GM18868 (cell line): ENCODE results near the gene KCNMA1.
"Not testable (repeated sequence)": the region's sequence is repeated elsewhere in the genome, so short reads cannot be mapped to it uniquely, and the experiment has no call there.

ENCODE experiments used
- ATAC-seq: cut with Tn5 transposase; IDR thresholded peaks from one replicate; pipeline ENCODE4 v1.9.1; 2021; ENCODE audit warnings: mild to moderate bottlenecking, moderate library complexity; ENCODE audit not compliant: unreplicated experiment

KCNMA1 gene

DNA sequence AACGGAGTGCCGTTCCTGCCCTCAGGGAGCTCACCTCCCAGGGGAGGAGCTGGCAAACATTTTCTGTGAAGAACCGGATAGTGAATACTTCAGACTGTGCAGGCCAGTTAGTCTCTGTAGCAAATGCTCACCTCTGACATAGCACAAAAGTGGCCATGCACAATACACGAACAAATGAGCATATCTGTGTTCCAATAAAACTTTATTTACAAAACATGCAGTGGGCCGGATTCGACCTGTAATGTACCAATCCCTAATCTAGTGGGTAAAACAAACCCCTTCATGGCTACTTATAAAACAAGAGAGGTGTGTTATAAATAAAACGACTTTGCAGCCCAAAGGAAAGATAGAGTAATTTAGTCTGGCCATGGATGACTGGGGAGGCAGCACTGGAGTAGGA, 48.7 kb downstream of the KCNMA1 start:
- no peak for ATAC-seq

DNA sequence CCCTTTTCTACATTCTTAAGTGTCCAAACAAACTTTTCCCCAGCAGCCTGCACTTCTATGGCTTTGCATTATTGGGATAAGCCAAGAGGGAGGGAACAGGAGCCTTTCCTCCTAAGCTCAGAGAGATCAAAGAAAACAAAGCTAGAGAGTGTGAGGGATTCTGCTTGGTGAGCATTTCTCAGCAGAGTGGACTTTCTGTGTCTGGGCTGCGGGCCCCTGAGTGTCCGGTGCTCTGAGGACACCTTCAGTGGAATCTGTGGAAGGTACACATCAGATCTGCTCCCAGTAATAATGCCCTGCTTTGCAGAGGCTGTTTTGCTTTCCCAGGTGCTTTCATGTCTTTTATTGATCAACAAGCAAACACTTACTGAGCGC, 50.2 kb downstream of the KCNMA1 start:
- no peak for ATAC-seq

DNA sequence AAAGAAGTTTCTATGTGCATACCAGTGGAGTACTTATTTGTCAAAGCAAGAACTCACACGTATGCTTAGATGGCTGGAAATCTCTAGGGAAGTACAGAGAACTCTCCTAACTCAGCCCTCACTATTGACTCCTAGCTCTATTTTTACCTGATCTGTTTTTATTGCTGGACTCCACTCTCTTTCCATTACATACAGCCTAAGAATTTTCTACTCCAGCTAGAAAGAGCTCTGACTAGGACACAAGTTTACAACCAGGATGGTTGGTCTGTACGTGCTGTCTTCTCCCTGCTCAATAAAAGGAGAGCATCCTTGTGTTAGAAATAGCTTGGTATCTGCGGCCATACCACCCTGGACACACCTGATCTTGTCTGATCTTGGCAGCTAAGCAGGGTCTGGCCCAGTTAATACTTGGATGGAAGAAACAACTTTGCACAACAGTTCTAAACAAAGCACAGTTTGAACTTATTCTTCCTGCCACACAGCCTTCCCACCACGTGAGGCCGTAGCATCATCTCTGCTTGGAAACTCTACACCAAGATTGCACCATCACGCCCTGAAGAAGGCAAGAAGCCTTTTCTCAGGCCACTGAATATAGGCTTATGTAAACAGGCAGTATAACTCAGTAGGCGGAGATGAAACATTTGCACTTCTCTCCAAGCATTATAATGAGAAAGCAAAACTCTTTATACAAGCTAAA, 50.7 kb downstream of the KCNMA1 start:
- no peak for ATAC-seq

DNA sequence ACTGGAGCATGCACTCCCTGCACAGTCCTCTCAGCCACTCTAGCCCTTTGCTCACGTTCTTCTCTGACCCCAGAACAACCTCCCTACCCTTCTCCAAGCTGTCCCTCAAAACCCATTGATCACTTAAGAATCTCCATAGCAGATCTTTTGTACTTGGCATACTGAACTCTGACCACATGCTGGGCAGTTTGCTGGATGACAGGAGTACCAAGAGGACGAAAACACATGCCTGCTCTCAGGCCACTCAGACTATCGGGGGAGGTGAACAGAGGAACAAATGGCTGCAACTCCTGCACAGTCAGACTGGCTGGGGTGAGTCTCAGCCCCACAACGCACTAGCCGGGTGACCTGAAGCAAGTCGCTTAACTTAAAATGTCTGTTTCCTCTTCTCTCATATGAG, 52.7 kb downstream of the KCNMA1 start:
- ATAC-seq = no peak

DNA sequence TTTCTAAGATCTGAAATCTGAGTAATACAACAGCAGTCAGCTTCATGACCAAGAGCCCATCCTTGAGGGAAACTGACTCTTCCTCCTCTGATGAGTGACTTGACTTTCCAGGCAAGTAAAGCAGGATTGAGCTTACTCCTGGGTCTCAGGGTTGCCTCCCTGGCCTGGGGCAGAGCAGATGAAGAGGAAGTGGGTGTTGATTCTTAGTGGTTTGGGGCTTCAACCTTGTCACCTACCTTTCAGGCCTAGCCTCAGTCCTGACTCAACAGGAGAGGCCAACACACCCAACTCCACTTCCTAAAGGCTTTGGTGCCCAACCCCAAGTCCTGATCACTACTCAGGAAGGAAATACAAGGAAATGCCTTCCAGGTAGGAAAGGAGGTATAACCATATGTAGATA, 54.1 kb downstream of the KCNMA1 start:
- ATAC-seq = no peak

DNA sequence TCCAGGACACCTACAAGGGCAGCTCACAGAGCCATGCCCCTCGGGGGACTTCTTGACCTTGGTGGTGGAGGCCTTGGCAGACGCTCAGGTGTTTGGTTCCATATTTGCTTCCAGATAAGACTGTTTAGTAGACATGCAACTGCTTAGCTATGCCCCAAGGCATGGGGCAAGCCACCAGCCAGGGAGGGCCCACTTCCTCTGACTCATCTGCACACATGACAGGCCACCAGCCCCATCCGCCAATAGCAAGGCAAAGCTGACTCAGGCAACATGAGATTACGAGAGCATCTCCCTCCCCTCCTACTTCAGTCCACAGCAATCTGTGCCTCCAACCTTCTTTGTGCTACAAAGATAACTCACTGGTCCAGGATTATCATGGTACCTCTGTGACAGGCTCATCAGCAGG, 54.9 kb downstream of the KCNMA1 start:
- ATAC-seq = no peak

DNA sequence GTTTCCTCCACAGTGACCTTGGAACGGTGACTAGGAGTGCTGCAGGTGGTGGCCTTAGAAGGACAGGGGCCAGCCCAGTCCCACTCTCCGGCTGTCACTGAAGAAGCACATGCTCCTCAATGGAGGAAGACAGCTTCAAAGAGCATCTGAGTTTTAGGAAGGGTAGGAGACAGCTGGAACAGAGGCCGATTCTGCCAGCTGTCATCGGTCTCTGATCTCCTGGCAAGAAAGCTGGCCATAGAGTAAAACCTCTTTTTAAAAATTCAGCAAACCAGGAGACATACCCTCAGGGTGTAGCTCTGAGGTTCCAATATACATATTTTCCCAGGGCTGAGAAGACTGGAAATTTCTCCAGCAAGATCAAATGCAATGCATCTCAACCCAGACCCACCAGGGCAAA, 55.9 kb downstream of the KCNMA1 start:
- no peak for ATAC-seq

DNA sequence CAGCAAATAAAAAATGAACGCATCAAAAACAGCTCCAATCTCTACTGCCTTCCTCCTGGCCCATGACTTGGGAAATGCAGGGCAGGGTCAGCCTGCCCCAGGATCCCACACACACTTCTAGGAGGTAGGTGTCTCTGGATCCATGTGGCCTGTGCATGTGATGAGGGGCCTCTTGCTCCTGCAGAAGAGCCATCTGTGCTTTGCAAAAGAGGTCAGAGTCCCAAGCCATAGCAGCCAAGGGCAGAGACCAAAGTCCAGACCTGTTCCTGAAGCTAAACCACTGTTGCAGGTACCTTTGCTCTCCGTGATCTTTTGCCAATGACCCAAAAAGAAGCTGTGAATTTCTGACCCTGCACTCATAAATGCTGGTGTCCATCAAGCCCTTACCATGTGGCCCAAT, 57.1 kb downstream of the KCNMA1 start:
- no peak for ATAC-seq

DNA sequence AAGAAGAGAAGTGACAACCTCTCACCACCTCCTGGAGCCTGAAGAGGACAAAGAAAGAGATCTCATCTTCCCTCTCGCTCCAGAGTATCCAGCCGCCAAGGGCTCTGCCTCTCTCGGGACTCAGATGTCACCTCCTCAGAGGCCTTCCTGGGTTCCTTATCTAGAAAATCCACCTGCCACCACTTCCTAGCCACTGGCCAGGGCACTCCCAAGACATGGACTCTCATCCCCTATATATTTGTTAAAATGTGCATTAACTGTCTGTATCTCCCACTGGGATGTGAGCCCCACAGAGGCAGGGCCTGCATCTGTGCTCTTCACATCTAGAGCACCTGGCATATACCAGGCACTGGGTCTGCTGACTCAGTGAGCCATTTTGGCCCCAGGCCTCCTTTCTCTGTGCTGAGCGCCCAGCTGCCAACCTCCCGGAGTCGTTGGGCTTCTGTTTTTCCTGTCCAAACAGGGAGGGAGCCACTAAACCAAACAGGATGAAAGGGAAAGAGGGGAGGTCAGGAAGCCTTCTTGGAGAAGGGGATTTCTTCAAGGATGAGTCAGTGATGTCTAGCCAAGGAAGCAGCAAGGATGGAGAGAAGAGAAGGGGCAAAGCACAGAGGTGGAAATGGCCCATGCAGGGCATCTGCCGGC, 58.9 kb downstream of the KCNMA1 start:
- ATAC-seq = no peak

DNA sequence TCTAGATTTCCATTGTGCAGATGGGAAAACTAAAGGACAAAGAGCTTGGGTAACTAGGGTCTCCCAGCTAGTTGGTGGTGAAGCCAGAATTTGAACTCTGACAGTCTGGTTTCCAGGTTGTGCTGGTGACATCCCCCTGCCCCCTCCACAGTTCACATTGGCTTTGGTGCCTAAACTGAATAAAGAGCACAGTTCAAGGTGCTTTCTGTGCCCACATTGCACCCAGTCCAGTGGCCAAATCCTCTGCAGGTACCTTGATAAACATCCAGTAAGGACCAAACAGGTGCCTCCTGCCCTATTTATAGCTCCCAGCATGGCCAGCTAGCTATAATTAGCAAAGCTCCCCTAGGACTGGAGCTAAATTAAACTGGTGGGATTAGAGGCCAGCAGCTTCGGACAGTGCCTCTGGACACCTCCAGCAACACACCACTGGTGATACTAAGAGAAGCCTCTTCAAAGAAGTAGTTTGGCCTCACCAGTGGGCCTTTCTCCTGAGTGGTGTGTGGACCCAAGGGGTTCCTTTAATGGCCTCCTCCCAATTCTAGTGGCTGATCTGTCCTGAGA, 59.9 kb downstream of the KCNMA1 start:
- ATAC-seq = no peak

DNA sequence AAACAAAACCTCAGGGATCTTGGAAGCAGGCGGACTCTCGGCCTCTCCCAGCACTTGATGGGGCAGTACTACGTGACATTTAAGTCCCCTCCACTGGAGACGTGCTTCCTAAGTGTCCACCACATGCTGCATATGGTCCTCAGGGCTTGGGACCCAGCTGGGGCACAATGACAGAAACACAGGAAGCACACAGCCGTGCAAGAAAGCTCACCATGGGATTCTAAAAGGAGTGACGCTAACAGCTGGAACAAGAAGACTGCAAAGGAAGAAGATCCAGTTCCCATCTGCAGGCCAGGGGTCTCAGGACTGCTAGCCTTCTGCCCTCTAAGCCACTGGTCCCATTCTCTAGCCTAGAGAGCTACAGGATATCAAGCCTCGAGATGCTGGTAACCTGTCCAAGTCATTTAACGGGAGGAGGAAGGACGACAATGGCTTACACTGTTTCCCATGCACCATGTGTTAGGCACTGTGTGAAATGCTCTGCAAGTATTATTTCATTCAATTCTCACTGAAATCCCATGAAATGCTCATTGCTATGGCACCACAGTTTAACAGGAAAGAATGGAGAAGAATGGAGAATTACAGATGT, 61.1 kb downstream of the KCNMA1 start:
- no peak for ATAC-seq

DNA sequence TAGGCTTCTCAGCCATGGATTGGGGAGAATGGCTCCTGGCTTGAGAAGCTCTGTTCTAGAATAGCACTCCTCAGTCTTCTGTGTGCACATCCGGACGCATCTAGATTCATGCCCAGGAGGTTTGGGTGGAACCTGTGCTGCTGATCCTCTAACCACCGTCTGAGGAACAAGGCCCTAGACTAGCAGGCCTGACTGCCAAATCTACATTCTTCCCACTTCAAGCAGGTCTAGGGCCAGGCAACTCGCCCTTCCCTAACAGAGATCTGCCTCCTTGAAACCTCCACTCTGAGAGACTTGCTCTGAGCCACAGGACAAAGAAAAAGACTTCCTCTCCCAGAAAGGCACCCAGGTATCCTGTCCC, 61.6 kb downstream of the KCNMA1 start:
- no peak for ATAC-seq

DNA sequence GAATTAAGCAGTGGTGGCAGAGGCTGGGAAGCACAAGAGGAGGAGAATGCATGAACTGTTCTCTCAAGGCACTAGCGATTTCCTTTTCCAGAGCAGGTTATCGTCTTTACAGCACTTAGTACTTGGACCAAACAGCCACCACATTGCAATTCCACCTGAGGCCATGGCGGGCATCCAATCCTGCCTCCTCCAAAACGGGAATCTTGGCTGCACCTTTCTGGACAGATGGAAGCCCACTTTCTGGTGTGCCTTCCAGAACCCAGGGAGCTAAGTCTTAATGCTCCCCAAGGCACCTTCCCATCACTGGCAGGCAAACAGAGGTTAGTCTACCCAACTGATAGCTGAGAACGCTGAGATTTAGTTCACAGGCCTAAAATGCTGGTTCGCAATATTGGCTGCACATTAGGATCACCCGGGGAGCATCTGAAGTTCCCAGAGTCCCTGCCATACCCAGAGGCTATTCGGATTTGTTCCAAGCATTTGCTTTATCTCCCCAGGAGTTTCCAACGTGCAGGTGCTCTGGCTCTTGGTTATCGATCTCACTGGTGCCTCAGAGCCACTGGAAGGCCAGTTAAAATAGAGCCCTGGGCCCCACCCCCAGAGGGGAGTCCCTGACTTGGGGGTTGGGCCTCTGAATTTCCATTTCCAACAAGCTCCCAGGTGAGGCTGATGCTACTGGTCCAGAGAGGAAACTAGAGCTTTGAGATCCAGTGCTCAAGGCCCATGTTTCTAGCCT, 62.2 kb downstream of the KCNMA1 start:
- no peak for ATAC-seq

DNA sequence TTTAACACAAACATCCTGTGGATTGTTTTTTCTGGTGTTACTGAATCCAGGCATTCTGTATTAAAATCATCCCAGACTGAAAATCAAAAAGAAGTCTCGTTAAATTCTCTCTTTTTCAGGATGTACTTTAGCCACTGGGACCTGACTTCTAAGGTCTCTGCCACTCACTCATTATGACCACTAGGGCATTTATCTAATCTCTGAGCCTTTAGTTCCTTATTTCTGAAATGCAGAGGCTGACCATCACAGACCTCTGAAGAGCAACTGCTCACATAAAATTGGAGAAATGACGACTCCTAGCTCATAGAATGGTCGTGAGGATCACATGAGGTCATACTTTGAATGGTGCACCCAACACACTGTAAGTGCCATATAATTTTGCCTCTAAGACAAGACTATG, 63.2 kb downstream of the KCNMA1 start:
- no peak for ATAC-seq

DNA sequence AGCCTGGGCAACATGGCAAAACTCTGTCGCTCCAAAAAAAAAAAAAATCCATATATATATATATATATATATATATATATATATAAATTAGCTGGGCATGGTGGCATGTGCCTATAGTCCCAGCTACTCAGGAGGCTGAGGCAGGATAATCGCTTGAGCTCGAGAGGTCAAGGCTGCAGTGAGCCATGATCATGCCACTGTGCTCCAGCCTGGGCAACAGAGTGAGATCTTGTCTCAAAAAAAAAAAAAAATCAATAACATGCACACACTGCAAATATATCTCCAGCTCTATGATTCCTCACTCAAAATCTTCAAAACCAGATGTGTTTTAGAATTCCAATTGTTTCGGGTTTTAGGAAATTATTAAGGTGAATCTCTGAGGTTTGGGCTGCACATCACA, 65.1 kb downstream of the KCNMA1 start:
- not testable (repeated sequence) for ATAC-seq

DNA sequence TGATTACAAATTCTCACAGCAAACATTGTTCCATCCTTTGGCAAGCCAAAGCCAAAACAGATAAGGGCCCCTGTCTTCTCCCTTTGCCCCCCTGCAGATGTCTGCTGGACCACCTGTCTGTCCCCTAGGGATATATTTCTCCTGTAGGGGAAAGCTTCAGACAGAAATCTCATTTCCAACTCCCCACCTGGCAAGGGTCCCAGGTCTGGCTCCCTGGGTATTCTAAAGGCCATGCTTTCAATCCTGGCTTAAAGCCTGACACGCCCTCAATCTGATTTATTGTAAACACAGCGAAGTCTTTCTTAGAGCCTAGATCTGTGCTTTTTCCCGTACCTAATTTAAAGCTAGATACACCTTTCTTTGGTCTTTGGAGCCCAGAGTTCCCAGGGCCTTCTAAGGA, 66.1 kb downstream of the KCNMA1 start:
- ATAC-seq = no peak

DNA sequence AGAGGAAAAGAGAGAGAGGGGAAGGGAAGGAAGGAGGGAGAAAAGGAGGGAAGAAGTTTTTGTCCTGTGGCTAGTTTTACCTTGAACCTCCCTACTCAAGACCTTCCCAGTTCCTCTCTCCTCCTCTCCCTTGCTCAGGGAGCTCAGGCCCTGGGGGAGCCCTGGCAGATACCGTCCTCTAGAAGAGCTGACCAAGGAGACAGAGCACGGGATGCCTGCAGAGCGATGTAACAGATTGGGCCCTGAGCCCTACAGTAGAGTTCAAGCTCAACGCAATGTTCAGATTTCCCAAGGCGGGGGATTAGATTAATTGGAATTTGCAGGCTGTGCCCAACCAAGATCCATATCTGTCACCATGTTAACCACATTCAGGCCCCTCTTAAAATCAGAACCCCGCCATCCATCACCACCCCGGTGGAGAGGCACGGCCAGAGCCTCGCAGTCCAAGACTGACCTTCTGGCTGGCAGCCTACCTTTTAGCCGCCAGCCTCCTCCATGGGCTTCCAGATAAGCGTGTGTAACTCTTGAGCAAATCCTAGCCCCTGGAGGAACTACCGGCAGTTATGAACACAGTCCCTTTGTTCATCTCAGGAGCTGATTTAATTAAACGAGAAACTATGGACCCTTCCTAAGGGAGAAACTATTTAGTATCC, 70.6 kb downstream of the KCNMA1 start:
- no peak for ATAC-seq

DNA sequence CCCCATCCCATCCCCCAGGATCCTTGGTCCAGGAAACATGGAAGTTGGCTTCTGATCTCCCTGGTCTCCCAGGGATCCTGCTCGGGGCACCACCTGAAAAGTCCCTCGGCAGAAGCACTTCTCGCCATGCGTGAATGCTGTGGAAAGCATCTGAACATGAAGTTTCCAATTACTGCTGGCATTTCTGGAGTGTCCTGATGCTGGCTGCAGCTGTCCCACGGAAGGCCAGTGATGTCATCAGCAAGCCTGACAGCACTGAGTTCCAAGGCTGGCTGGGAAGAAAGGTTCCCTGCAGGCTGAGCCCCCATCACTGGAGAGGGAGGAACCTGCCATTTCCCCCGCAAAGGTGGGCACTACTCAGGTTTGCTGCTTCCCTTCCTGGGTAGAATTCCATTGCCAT, 71.4 kb downstream of the KCNMA1 start:
- ATAC-seq = no peak

DNA sequence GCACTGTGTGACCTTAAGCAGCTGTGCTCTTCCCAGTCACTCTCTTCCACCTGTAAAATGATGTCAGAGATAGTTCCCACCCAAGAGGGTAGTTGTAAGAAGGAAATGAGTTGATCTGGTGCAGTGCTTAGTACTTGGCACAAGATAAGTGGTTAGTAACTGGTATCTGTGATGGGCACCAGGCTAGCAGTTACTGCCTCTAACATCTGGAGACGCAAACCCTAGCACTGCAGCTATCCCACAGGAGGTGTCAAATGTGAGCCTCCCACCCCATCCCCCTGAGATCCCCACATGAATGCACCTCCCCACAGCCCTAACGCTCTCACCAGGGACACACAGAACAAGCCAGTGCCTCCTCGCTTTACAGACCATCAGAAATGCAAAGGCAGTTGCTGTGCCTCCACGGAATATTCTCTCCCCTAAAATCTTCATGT, 72.0 kb downstream of the KCNMA1 start:
- ATAC-seq = no peak

DNA sequence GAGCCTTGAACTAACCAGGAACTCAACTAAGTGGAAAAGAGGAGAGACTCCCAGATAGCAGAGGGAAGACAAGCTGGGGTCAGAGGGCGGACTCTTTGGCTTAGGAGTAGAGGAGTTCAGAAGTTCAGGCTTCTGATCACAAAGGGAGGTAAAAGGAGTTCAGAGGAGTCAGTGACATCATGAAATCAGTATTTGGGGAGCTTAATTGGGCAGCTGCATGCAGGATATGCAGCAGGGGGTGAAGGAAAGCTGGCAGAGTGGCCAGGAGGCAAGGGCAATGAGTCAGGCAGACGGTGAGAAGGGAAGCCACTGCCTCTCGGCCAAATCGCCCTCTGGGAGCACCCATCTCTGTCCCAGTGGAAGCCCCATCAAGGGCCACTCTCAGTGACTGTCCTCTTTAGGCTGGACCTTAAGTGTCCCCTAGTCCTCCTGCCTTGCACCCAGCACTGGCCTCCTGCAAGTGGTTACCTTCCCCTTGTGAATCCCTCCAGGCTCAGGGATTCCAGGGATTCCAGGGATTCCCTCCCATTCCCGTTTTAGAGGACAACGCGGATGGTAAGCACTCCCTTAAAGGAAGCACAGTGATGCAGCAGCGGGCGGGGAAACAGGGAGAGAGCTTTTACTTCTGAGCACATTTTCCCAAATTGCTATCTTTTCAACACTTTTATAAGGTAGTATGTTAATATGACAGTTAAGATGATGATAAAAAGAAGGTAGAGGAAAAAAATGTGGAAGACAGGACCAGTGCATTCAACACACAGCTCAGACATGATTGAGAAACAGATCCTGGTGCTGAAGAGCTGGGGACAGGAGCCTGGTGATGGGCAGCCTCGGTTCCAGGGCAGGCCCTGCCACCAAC, 72.6 kb downstream of the KCNMA1 start:
- no peak for ATAC-seq
